HG03025 (cell line): ENCODE measurements around the gene NRP2.

Experiments
- ATAC-seq: cut with Tn5 transposase; IDR thresholded peaks from one replicate; pipeline ENCODE4 v1.9.1; 2021; ENCODE audit warnings: mild to moderate bottlenecking, moderate library complexity; ENCODE audit not compliant: unreplicated experiment, low FRiP score

NRP2 gene

DNA sequence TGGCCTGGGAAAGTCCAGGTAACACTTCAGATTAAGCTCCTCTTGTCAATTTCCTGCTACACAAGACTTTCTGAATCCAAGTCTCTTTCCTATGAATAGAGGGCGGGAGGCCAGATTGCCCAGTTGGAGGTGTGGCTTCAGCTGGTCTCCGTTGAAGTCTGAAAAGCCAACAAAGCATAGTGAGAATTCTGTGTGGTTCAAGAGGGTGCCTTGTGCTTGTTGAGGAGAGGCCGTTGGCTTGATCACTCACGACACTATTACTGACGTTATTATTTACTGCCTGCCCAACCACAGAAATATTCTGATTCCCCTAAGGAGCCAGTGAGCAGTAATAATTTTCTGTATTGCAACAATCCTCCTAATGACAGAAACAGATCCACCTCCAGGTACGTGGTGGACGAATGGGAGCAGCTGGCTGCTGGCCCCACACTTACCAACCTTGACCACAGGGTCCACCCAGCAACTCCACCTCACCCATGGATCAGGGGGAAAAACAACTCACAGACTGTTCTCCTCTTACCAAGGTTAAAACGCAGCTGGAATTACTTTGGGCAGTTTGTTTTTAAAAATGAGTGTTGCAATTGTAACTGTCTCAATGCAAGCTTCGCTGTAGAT, 21.9 kb downstream of the NRP2 start:
- ATAC-seq: no peak

DNA sequence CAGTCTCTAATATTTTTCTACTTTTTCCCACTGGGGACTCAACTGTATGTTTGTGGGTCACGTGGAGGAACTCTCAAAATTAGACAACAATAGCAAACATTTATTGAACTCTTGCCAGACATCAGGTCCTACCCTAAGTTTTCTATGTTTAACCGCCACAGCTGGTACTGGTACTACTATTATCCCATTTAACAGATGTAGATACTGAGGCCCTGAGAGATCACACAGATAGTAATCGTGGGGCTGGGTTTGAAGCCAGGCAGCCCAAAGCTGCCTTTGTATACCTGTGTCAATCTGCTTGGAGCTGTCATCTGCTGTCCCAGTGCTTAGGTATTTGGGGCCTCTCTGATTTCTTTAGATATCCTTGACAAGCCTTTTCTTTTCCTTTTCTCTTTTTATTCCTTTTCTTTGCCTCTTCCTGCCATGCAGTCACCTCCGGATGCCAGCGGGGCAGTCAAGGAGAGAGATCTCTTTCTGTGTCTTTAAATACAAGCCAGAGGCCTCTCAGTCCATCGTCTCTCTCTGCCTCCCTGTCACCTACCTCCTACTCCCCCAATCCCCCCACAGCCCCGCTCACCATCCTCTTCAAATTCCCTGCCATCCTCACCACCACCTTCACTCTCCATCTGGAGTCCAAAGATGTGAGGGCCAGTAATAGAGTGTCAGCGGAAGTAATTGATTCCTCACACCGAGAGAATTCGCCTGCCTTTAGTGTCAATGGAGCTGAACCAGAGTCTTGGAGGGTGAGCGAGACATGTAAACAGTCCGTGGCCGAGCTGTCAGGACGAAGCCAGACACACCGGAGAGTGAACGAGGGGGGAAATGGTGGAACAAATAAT, 23.4 kb downstream of the NRP2 start:
- ATAC-seq: no peak

DNA sequence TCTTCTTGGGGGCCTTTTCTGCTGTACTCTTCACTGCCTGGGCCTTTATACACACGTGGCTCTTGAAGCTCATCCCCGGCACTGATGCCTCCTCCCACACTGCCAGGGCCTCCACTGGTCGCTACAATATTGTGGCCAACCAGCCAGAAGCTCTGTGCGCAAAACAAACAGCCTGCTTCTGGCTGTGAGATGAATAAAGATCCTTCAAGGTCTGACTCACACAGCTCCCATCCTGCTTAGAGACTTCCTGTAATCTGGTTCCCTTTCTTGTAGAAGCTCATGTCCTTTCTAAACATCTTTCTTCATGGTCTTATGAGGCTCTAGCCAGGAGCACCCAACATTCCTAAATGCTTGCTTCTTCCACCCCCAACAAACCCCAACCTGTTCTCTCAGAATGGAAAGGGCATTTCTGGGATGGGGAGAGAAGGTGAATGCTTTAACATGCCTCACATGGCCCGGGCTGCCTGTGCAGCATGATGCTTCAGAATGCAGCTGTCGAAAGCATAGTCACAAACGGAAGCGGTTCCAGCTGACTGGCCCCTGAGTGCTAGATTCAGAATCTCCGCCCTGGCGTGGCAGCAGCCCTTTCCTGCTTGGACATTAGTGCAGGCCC, 24.6 kb downstream of the NRP2 start:
- peak; percentile 98 for ATAC-seq

DNA sequence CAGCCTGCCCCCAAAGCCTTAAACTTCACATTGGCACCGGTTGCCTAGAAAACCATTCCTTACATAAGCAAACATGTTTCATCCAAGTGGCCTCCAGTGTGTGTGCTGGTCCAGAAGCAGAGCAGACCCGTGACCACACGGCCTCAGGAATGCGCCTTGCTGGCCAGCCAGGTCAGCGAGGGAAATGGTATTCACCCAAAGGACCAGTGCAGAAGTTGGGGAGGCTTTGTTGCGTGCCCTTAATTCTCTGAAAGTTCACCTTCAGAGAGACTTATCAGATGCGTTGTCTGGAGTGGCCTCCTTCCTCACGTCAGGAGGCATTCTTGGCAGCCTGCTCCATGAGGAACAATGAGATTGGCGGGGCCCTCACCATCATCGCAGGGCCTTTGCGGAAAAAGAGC, 25.9 kb downstream of the NRP2 start:
- no peak for ATAC-seq

DNA sequence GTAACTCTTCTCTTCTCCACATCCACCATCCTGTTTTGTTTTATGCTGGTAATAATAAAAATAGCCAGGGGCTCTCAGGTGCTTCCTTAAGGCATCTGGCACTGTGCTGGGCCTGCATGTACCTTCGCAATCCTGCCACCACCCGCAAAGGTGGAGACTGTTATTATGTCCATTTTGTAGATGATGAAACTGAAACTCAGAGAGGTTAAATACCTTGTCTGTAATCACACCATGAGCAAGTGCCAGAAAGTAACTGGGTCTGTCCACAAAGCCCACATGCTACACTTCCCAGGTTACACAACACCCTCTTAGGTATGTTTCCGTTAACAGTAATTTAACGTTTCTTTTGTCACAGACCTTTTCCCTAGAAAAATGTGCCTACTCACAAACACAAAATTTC, 27.0 kb downstream of the NRP2 start:
- ATAC-seq: no peak

DNA sequence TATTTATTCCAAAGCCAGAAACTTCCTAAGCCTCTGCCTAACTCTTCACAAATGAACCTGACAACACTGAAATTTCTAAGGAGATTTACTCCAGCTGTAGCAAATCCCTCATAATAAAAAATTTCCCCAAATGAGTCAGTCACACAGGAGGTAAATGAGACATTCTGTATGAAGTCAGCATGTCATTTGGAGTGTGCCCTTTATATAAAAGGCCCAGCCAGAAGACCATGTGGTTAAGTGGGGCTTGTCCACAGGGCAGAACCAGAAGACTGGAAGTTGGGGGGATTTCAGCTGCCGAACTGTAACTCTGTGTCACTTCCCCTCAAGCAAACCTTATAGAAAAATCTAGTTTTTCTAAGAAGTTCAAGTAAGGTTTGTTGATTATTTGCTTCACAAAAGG, 30.2 kb downstream of the NRP2 start:
- ATAC-seq: no peak

DNA sequence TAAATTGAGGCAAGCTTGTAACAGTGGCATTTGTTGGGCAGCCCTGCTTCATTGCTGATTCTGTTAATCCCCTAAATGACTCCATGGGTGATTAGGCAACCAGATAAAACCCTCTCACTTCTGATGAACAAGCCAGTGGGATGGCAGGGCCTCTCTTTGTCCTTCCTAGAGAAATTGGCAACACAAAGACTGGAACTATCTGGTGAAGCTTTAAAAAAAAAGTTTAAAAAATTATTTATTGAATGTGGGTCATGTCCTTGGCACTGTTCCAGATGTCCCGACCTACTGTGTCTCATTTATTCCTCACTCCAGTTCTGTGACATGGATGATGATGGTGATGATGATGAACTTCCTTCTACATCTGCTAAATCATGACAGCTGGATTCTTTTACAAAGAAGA, 30.8 kb downstream of the NRP2 start:
- ATAC-seq: no peak

DNA sequence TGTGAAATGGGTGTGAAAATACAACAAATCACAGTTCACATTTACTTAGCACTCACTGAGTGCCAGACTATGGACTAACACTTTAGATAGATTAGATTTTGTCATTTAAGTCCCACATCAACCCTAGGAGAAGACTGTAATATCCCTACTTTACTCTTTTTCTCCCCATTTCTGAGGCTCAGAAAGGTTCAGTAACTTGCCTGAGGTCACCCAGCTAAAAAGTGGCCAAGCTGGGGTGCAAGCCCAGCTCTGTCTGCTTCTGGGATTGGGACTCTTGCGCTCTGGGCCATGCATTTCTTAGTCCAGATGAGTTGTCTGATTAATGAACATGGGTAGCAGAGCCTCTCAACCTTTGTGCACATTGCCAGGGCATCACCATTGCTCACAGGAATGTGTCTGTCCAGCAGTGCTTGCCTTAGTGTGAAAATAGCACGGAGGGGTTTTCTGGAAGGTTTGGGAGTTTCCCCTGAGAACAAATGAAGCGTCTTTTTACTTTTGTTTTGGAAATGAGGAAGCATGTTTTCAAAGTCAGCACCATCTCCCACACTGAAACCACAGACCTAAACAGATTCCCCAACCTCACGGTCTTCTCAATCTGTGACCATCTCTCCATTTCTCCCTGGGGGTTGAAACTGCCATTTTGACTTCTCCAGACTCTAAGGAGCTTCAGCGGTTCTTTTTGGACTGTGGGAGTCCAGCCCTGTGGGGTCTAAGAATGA, 31.9 kb downstream of the NRP2 start:
- peak; percentile 73 for ATAC-seq

DNA sequence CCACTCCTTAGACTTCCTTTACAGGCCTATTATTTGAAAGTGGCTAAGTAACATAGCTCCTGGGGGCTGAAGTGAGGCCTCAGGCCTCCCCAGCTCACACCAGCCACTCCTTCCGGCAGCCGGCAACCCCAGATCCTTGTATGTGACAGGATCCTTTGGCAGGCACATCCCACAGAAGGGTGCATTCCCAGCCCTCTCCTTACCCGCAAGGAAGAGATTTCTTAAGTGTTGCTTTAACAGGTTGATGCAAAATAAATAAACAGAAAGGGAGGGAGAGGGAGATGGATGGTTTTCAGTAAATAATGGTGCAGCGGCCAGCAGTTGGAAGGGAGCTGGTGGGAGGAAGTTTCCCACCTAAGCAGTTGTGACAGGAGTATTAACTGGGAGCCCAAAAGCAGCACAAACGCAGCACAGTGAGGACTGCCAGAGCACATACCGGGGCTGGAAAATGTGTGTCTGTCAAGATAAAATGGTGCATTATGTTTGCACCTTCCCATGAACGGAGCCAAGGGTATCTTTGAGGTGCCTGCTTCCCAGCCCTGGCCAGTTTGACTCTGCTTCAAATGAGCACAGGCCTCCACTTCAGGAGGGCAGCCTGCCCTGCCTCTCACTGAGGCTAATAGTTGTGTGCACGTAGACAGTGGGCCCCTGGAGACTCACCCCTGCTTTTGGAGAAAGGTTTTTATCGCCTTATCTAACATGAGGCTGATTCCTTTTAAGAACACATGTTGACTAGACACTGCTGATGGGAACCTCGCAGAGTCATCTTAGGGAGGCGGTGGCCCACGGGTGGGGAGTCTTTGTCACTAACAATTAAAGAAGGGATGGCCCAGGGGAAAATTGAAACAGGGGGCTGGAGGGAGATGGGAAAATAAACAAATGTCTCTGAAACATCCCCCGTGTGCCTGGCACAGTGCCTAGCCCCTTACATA, 32.8 kb downstream of the NRP2 start:
- no peak for ATAC-seq

DNA sequence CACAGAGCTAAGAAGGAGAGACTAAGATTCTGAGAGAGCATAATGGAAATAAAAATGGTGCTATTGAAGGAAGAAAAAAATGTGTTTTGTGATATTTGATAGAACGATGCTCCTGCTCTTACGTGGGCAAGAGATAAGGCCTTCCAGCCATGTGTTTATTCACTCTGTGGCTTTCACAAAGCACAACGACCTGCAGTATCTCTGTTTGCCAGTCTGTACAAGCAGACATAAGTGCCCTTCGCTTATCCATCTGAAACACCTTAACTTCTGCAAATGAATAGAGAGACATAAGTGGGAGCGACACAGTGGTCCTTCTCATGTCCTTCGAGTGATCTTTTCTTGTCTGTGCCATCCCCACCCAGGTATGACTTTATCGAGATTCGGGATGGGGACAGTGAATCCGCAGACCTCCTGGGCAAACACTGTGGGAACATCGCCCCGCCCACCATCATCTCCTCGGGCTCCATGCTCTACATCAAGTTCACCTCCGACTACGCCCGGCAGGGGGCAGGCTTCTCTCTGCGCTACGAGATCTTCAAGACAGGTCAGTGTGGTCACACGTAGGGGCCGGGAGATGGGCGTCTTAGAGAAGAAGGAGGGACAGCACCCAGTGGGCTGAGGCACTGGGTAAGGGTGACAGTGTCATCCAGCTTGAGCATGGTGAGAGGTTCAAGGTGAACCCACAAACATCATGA, 33.7 kb downstream of the NRP2 start:
- no peak for ATAC-seq

DNA sequence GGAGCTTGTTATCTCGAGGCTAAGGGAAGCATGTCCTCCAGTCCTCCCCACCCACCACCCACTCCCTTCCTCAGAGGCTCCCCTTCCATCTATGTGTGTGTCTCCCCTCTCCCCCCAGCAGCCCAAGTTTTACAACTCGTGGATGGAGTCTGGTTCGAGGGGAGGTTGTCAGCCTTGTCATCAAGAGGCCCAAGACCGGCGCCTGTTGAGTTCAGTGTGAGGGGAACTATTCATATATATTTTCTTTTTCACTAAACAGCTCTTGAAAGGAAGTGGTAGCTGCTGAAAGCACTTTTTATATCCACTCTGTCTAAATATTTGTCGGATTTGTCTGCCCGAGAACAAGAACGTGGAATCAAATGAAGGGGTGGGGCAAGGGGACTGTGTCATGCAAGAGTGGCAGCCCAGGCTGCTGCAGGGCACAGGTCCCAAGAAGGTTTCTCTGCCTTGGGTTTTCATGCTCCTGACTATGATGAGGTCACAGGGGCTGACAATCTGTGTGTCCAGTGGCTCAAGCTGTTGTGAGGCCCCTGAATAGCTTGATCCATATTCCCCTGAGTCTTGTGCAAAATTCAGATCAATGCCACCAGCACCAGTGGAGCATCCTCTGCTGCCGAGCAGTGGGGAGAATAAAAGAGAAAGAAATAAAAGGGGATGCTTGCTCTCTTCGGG, 35.0 kb downstream of the NRP2 start:
- ATAC-seq: no peak

DNA sequence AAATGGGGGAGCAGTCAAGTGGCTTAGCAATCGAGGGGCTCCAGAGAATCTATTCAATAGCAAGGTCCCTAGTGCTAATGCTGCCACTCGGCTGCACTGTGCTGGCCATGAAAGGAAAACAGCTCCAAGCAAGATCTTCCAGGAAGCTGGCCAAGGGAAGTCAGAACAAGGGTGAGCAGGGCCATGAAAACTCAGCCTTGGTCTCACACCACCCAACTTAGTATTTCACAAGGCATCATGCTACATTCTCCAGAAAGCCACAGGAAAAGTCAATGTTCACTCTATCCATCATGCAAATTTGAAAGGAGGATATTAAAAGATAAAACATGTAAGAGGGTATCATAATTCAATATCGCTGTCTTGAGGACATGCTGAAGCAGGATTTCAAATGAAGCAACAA, 35.7 kb downstream of the NRP2 start:
- ATAC-seq: no peak

DNA sequence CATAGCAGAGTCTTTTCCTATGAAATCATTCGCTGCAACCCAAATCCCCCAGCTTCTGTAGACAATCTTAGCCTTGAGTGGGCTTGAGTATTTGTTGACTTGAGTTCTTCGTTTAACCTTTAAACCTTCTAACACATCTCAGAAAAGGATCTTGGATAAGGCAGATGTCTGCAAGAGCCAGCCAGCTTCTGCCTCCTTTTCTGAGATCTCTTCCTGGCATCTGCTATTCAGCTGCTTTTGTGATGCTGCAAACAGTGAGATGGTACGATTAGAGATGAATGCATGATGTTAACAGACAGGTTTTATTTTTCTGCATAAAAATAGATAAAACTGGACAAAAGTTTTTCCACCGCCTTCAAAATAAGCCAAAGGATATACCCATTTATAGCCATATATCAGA, 37.5 kb downstream of the NRP2 start:
- no peak for ATAC-seq

DNA sequence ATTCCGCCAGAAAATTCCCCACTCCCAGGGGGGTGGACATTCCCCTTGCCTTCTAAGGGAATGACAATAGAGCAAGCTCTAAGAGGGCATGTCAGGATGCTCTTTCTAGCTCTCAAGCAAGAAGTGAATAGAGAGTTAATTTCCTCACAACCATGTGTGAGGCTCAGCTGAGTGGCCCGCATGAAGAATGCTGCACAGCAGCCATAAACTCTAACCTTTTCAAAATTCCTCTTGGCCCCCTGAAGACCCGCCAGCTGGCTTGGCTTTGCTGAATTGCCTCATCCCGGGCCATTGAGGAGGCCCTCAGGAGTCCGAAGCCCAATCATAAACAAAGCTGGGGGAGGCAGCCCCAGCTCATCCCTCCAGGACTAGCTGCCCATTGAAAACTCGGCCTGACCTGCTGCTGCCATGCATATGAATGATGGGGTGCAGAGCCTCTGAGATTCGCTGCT, 38.2 kb downstream of the NRP2 start:
- ATAC-seq: no peak

DNA sequence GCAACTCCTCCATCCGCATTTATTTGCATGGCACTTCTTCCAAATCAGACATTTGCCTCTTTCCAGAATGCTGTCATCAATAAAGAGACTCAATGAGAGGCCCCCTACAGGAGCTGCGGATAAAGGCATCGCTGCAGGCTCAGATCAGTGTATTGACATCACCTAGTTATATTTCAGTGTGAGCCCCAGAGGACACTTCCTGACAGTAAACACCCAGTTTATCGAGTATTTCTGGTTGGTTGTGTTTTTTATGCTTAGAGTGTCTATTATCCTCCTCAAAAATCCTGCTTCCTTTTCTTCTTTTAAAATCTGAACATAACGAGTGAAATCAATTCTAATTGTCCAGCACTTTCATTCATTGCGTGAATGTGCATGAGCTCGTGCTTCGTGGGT, 38.8 kb downstream of the NRP2 start:
- ATAC-seq: no peak

DNA sequence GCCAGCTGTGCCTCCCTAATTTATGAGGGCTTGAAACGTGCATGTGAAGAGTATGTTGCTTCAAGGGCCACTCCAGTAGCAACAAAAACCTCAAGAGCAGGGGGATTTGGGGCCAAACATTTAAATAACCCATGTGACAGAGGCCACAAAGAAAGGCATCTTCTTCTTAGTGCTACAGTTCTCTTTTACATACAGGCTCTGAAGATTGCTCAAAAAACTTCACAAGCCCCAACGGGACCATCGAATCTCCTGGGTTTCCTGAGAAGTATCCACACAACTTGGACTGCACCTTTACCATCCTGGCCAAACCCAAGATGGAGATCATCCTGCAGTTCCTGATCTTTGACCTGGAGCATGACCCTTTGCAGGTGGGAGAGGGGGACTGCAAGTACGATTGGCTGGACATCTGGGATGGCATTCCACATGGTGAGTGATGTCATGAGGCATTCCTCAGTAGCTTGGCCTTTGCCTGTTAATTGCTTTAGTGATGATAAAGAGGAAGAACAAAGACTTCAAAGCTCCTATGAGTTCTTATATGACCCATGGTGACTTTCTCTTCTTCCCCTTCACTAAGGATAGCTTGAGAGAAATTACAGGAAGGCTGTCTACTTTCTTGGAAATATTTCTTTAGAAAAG, 40.1 kb downstream of the NRP2 start:
- ATAC-seq: no peak

DNA sequence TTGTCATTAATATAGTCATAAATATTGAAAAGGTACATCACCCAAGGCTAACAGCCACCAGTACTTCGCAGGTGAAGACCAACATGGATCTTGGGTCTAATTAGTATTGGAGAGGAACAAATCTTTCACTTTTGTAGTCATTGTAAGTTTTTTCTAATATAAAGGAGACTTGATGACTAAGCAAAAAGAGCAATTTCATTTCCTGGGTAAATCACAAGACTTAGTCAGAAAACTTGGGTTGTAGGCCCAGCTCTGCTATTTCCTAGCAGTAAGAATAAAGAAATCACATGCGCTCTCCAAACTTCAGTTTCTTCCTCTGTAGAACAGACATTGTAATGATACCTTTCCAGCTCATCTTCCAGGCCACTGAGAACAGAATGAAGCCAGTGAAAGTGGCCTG, 40.9 kb downstream of the NRP2 start:
- no peak for ATAC-seq

DNA sequence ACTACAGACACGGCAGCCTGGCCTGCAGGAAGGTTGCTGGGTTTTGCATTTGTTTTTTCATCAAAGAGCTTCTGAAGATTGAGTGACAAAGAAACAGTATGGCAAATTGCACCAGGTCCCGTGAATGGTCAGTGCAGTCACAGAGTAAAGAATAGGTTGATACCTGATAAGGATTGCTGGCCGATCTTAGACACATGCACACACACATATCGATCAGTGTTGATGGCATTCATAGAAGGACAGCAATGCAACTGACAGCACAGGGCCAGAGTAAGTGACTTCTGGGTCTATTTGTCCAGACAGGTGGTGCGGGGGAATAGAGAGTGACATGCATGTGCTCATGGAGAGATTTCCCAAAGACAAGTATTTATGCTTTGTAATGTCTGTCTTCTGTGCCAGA, 42.8 kb downstream of the NRP2 start:
- no peak for ATAC-seq

DNA sequence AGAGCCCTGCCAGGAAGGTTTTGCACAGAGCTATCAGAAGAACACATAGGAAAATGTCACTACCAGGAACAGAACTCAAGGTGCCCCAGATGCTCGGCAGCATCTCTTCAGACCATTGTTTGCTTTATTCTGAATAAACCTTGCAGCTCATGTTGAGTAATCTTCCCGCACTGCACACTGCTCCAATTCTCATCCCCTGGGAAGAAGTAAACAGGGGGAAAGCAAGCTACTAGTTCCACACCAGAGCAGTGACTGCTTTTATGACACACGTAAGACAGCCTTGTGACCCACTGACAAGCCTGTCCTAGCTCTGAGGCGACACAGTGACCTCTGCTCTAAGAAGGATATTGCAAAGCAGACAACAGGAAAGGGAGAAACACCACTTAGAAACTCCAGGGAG, 44.2 kb downstream of the NRP2 start:
- no peak for ATAC-seq
